ENCODE data around the gene SEC24B. TPM values are rescaled to one million over a fixed set of nuclear protein-coding genes. Genes with fewer than 3 reads are reported as not detected.
A peak's percentile ranks its signal among the peaks of the same experiment; 100 is the strongest.

Gene SEC24B
- total RNA-seq, 1 donor from 2014 or later, result 41.9 TPM

GRCh38 chr4:109432696-109433095 lies 919 bp upstream of the SEC24B start:
- H3K36me3 Mint-ChIP-seq (ENCODE audit: low read depth, unreplicated experiment), result peaks cover 6% of the 10 kb centered on the region
- DNase-seq (ENCODE audit: low read depth) (peak; percentile 73), FAIRE-seq (peak; percentile 37)
- Histone ChIP-seq H3K27me3 (ENCODE audit: insufficient read depth, low read length) (no peaks in the 10 kb centered on the region), H3K9ac (ENCODE audit: low read length) (peak overlapping the region; percentile 93), H3K4me3 (ENCODE audit: insufficient read depth, low read depth, low read length) (peak overlapping the region; percentile 79), H3K79me2 (ENCODE audit: insufficient read depth, low read length) (peaks cover 62% of the 10 kb centered on the region), H3K27ac (ENCODE audit: low read depth, low read length) (peak overlapping the region; percentile 95), H3K9me3 (ENCODE audit: insufficient read depth, low read depth, low read length) (no peaks in the 10 kb centered on the region), H3K4me2 (ENCODE audit: low read length) (peak overlapping the region; percentile 92), H3K4me1 (ENCODE audit: insufficient read depth, low read length) (peaks cover 7% of the 10 kb centered on the region), H2AFZ (ENCODE audit: low read depth, low read length) (peak overlapping the region; percentile 94), H3K36me3 (ENCODE audit: insufficient read depth, low read length) (no peaks in the 10 kb centered on the region), H4K20me1 (ENCODE audit: insufficient read depth, low read length) (peaks cover 35% of the 10 kb centered on the region)
- H3K4me1 Mint-ChIP-seq (ENCODE audit: low read depth, unreplicated experiment), result peaks cover 27% of the 10 kb centered on the region
- TF ChIP-seq CTCF (IDR thresholded peaks at IDR 0.05; ENCODE audit: insufficient read depth, low read depth, low read length) (no peak), EZH2 (IDR thresholded peaks at IDR 0.05; ENCODE audit: insufficient read depth, low read length) (no peak)
- H3K27me3 Mint-ChIP-seq (ENCODE audit: low read depth, unreplicated experiment), result no peaks in the 10 kb centered on the region
- H3K9me3 Mint-ChIP-seq (ENCODE audit: unreplicated experiment), result no peaks in the 10 kb centered on the region
- peak overlapping the region; percentile 94 for H3K27ac Mint-ChIP-seq (ENCODE audit: unreplicated experiment)
- peak overlapping the region; percentile 94 for H3K4me3 Mint-ChIP-seq (ENCODE audit: unreplicated experiment)

- peaks cover 51% of the 10 kb centered on the region for H4K20me1 ChIP-seq (ENCODE audit: insufficient read depth, low read length)
These were observed 674 bp downstream of the SEC24B start for GRCh38 chr4:109434007-109434971.

GRCh38 chr4:109435635-109436034 lies 2.0 kb downstream of the SEC24B start:
- Histone ChIP-seq H3K9ac (ENCODE audit: low read length) (peak overlapping the region; percentile 93), H3K4me1 (ENCODE audit: insufficient read depth, low read length) (peaks cover 7% of the 10 kb centered on the region), H3K4me2 (ENCODE audit: low read length) (peak overlapping the region; percentile 92), H3K36me3 (ENCODE audit: insufficient read depth, low read length) (no peaks in the 10 kb centered on the region), H3K27me3 (ENCODE audit: insufficient read depth, low read length) (no peaks in the 10 kb centered on the region), H3K4me3 (ENCODE audit: insufficient read depth, low read depth, low read length) (peak overlapping the region; percentile 79), H2AFZ (ENCODE audit: low read depth, low read length) (no peak overlapping the region), H3K9me3 (ENCODE audit: insufficient read depth, low read depth, low read length) (no peaks in the 10 kb centered on the region), H3K27ac (ENCODE audit: low read depth, low read length) (no peak overlapping the region), H3K79me2 (ENCODE audit: insufficient read depth, low read length) (peaks cover 91% of the 10 kb centered on the region), H4K20me1 (ENCODE audit: insufficient read depth, low read length) (peaks cover 64% of the 10 kb centered on the region)
- Mint-ChIP-seq H3K9me3 (ENCODE audit: unreplicated experiment) (no peaks in the 10 kb centered on the region), H3K36me3 (ENCODE audit: low read depth, unreplicated experiment) (peaks cover 8% of the 10 kb centered on the region), H3K27ac (ENCODE audit: unreplicated experiment) (peak overlapping the region; percentile 15), H3K4me1 (ENCODE audit: low read depth, unreplicated experiment) (peaks cover 31% of the 10 kb centered on the region), H3K4me3 (ENCODE audit: unreplicated experiment) (peak overlapping the region; percentile 91), H3K27me3 (ENCODE audit: low read depth, unreplicated experiment) (no peaks in the 10 kb centered on the region)
- DNase-seq (ENCODE audit: low read depth) (no peak), FAIRE-seq (no peak)
- no peak for TF ChIP-seq EZH2 (IDR thresholded peaks at IDR 0.05; ENCODE audit: insufficient read depth, low read length)
- no peak for TF ChIP-seq CTCF (IDR thresholded peaks at IDR 0.05; ENCODE audit: insufficient read depth, low read depth, low read length)

More at GRCh38 chr4:109434007-109434971, 674 bp downstream of the SEC24B start:
- FAIRE-seq (no peak), DNase-seq (ENCODE audit: low read depth) (peak; percentile 54)
- no peaks in the 10 kb centered on the region for H3K9me3 ChIP-seq (ENCODE audit: insufficient read depth, low read depth, low read length)
- peak overlapping the region; percentile 95 for H3K27ac ChIP-seq (ENCODE audit: low read depth, low read length)
- H3K4me2 ChIP-seq (ENCODE audit: low read length), result peak overlapping the region; percentile 92
- peak overlapping the region; percentile 93 for H3K9ac ChIP-seq (ENCODE audit: low read length)
- no peak for TF ChIP-seq EZH2 (IDR thresholded peaks at IDR 0.05; ENCODE audit: insufficient read depth, low read length)
- H3K4me1 ChIP-seq (ENCODE audit: insufficient read depth, low read length), result peaks cover 7% of the 10 kb centered on the region
- peak overlapping the region; percentile 79 for H3K4me3 ChIP-seq (ENCODE audit: insufficient read depth, low read depth, low read length)
- peaks cover 77% of the 10 kb centered on the region for H3K79me2 ChIP-seq (ENCODE audit: insufficient read depth, low read length)
- H3K4me3 Mint-ChIP-seq (ENCODE audit: unreplicated experiment), result peak overlapping the region; percentile 91
- H3K27me3 Mint-ChIP-seq (ENCODE audit: low read depth, unreplicated experiment), result no peaks in the 10 kb centered on the region
- H3K27ac Mint-ChIP-seq (ENCODE audit: unreplicated experiment), result peak overlapping the region; percentile 91
- no peaks in the 10 kb centered on the region for H3K9me3 Mint-ChIP-seq (ENCODE audit: unreplicated experiment)
- peaks cover 10% of the 10 kb centered on the region for H3K36me3 Mint-ChIP-seq (ENCODE audit: low read depth, unreplicated experiment)
- peaks cover 29% of the 10 kb centered on the region for H3K4me1 Mint-ChIP-seq (ENCODE audit: low read depth, unreplicated experiment)
- H2AFZ ChIP-seq (ENCODE audit: low read depth, low read length), result peak overlapping the region; percentile 94
- no peaks in the 10 kb centered on the region for H3K27me3 ChIP-seq (ENCODE audit: insufficient read depth, low read length)
- no peaks in the 10 kb centered on the region for H3K36me3 ChIP-seq (ENCODE audit: insufficient read depth, low read length)
